Erythroblast (primary cell): ENCODE data around the gene GTPBP3.

ENCODE experiments used
- GATA1 ChIP-seq: IDR thresholded peaks from 2 replicates; pipeline ENCODE4 v1.6.1; 2011; ENCODE audit warnings: low read depth, mild to moderate bottlenecking, control low read depth, low read length, moderate library complexity
- POLR2A ChIP-seq: IDR thresholded peaks from 2 replicates; pipeline ENCODE4 v1.6.1; 2011; ENCODE audit warnings: mild to moderate bottlenecking, low read length

DNA sequence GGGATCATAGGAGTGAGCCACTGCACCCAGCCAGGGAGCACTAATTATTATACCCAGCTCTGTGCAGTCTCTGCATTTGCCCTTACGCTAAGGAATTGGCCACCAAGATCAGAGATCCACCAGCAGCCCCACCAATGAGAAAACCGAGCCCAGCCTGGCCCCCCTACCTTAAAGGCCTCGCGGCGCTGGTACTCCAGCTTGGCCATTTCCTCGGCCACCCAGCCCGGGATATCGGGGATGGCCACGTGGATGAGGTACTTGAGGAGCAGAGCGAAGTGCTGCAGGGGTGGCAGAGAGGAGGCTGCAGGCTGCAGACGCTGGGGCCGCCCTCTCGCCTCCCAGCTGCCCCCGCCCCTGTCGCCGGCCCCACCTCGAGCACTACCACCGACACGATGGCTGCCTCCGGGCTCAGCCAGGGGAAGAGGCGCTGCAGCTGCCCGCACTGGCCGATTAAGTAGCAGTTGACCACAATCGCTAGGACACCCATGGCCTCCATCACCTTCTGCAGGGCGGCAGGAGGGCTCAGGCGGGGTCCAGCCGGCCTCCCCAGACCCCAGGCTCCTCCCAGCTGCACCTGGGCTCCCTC lies 10.2 kb upstream of the GTPBP3 start:
- TF ChIP-seq POLR2A (no peak), GATA1 (no peak)
